Measurements from ENCODE around the gene MST1R.
A peak's percentile ranks its signal among the peaks of the same experiment; 100 is the strongest.

The MST1R gene

DNA sequence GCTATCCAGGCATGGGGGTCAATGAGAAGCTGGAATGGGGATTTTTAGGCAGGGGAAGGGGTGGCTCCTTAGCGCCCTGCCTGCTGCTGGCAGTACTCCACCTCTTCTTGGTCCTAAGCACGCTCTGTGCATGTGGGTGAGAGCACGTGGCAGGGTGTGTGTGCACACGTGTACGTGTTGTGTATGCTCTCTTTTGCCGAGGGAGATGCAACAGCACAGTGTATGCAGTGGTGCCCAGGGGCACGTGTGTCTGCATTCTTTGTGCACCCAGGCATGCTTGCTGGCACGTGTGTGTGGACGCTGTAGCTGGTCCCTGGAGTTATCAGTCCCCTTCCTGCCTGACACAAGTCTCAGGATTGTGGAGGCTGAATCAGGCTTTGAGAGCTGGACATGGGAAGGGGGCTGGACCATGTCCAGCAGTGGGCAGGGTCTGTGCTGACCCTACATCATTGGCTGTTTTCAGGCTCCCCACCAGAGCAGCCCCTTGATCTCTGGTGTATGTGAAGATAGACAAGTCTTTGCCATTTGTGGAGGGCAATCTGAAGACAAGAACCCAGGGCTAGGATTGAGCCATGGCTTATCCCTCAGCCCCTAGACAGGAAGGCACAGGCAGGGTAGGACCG lies 32.0 kb downstream of the MST1R start:
- Histone ChIP-seq H3K4me3 (no peak overlapping the region), H3K4me1 (peaks cover 0 to 15% (median 13%) of the 10 kb centered on the region in 4 donors), H3K27me3 (peaks cover 6 to 59% of the 10 kb centered on the region in 2 donors), H3K9me3 (no peaks in the 10 kb centered on the region), H3K36me3 (no peaks in the 10 kb centered on the region), H3K27ac (no peak overlapping the region)
- no peak for DNase-seq
- intact Hi-C loops (cut with DNase I; ENCODE audit: low total_unique reads), result no loop called here
- TF ChIP-seq CTCF (IDR thresholded peaks at IDR 0.05), result no peak

DNA sequence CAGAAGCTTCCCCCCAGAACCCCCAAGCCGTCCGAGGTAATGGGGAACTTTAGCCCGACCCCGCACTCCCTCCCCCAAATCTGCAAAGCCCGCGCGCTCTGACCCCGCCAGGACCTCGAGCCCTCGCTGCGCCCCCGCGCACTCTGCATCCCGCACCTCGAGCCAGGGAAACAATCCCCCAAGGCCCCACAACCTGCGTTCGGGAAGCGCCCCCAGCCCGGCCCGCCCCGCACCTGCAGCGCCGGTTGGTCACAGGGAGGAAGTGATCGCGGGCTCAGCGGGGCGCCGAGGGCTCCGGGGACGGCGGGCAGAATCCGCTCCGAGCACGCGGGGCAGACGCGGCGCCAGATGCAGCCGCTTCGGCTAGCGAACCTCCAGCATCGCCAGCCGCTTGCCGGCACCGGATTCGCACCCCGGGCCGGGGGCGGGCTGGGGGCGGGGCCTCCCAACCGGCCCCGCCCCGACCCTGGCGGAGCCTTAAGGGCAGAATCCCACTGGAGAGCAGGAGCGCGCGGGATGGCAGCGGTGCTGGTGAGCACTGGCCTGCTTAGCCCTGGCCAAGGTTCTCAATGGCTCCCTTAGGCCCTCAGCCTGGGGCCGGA lies 34.0 kb downstream of the MST1R start, which contains the start of gene CAMKV:
Gene CAMKV, minus strand, starts transcription at position 382 of the 602 bp plus-strand sequence. CDS start 7,518 bp downstream, outside the sequence.
- no peak for TF ChIP-seq CTCF (IDR thresholded peaks at IDR 0.05)
- peak within 1 kb of the TSS; percentile 26 to 46 for H3K4me3 ChIP-seq
- no peaks in the 10 kb centered on the region for H3K36me3 ChIP-seq
- peaks cover 0 to 15% (median 13%) of the 10 kb centered on the region in 4 donors for H3K4me1 ChIP-seq
- H3K27ac ChIP-seq, result no peak within 1 kb of the TSS
- H3K27me3 ChIP-seq, result peaks cover 6 to 71% of the 10 kb centered on the region in 2 donors
- DNase-seq, result no peak
- no peaks in the 10 kb centered on the region for H3K9me3 ChIP-seq
- intact Hi-C loops (cut with DNase I; ENCODE audit: low total_unique reads), result no loop called here

GRCh38 chr3:49868862-49869466 lies 34.7 kb downstream of the MST1R start:
- peaks cover 0 to 15% (median 13%) of the 10 kb centered on the region in 4 donors for H3K4me1 ChIP-seq
- peaks cover 6 to 77% of the 10 kb centered on the region in 2 donors for H3K27me3 ChIP-seq
- no peaks in the 10 kb centered on the region for H3K36me3 ChIP-seq
- DNase-seq, result no peak
- no peak overlapping the region for H3K27ac ChIP-seq
- H3K4me3 ChIP-seq, result peak overlapping the region in 1 of 2 donors; percentile 46
- intact Hi-C loops (cut with DNase I; ENCODE audit: low total_unique reads), result no loop called here
- TF ChIP-seq CTCF (IDR thresholded peaks at IDR 0.05), result no peak
- no peaks in the 10 kb centered on the region for H3K9me3 ChIP-seq

DNA sequence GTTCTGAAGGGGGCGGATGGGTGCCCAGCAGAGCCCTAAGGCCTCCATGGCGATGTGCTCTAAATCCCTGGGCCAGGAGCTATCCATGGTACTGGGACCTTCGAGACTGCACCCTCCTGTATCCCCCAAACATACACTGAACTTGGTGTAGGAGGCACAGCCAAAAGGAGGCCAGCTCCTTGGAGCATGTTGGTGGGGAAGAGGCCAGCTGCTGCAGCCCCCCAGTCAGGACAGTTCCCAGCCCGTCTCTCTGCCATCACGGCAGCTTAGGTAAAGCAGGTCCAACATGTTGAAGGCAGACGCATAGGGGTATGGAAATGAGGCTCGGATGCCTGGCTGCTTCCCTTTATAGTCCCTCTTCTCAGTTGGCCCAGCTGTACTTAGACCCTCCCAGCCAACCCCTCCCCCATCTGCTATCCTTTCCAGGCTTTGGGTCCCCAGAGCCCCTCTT lies 35.8 kb downstream of the MST1R start:
- H3K36me3 ChIP-seq, result no peaks in the 10 kb centered on the region
- no peak for DNase-seq
- intact Hi-C loops (cut with DNase I; ENCODE audit: low total_unique reads), result no loop called here
- peaks cover 0 to 15% (median 13%) of the 10 kb centered on the region in 4 donors for H3K4me1 ChIP-seq
- H3K9me3 ChIP-seq, result no peaks in the 10 kb centered on the region
- no peak overlapping the region for H3K4me3 ChIP-seq
- H3K27me3 ChIP-seq, result peaks cover 6 to 78% of the 10 kb centered on the region in 2 donors
- no peak overlapping the region for H3K27ac ChIP-seq
- TF ChIP-seq CTCF (IDR thresholded peaks at IDR 0.05), result no peak

- TF ChIP-seq CTCF (IDR thresholded peaks at IDR 0.05), result no peak
- no peak for DNase-seq
- intact Hi-C loops (cut with DNase I; ENCODE audit: low total_unique reads), result no loop called here
- H3K36me3 ChIP-seq, result no peaks in the 10 kb centered on the region
- H3K27me3 ChIP-seq, result peaks cover 6 to 75% of the 10 kb centered on the region in 2 donors
- peaks cover 0 to 15% (median 13%) of the 10 kb centered on the region in 4 donors for H3K4me1 ChIP-seq
- H3K27ac ChIP-seq, result no peak overlapping the region
- no peak overlapping the region for H3K4me3 ChIP-seq
- H3K9me3 ChIP-seq, result no peaks in the 10 kb centered on the region
Observed at GRCh38 chr3:49867400-49867799, 36.3 kb downstream of the MST1R start.
